Measurements from ENCODE around the gene COX20.

The COX20 gene

DNA sequence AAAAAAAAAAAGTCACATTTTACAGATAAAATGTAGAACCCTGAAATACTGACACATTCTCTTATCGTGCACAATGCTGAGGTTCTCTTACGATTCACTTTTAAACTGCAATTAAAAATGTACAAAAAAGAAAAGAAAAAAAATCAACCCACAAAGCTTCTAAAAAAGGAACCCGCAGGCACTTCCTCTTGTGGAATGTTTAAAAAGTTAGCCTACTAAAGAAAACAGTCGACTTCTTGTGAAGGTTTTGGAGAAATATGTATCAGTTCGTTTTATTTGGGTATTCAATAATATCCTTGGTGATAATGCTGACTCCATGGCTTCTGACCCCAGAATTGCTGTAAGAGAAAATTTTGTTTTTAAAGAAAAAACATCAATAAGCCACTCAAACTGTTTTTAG lies 18.7 kb downstream of the COX20 start:
- DNase-seq, result peak; percentile 35 to 39

DNA sequence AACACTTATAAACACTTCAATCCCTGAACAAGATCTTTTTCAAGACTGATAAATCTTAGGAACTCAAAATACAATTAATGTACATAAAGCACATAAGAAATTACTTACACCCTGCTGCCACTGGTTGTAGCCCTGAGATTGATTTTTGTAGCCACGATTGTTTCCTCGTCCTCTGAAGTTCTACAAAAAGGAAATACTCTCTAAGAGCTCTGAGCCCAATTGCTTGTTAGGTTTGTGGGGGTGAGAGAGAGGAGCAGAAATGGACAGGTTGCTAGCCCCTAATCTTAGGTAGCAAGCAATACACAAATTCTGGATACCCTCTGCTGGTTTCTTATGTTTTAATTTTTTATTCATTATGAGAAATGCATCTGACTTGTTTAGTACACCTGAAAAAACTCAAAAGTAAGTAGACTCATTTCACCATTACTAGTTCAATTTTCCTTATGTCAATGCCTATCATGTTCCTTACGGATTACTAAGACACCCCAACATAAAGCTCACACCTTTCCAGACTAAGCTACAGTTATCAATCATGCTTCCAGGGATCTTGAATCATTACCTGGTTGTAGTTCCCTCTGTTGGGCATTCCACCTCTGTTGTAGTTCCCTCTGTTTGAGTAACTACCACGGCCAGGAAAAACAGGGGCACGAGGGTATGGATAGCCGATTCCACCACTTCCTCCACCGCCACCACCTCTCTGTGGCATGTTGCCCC lies 19.6 kb downstream of the COX20 start:
- no peak for DNase-seq

DNA sequence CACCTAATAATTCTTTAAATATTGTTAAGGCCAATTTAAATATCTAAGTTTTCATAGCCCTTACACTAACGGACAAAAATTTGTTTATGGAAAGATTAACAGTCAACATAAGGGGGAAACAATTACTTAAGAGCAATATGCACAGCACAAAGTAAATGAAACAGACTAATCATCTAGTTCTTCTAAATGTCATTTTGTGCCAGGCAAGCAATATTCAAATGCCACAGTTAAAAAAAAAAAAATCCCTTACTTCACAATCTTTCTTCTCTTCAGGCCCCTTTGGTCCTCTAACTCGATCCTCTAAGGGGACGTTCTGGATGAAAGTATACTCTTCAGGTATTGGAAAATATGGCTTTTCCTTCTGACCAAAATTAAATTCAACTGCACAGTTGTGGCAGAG lies 22.3 kb downstream of the COX20 start:
- DNase-seq, result no peak

DNA sequence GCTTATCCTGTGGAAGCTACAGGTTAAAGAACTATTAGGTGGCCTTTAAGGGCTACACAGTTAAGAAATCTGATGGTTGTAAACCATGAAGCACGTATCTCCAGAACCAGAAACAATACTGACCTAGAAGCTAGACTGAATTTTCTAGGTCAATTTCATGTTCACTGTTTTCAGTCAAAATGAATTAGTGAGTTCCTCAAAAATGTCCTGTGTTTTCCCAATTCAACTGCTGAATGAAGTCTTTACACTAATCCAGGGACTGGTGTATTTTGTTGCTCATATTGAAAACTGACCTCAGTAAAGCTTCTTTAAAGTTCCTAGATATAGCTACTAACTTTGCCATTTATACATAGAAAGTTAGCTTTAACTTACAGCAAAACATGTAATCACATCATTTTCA lies 22.9 kb downstream of the COX20 start:
- DNase-seq, result no peak

DNA sequence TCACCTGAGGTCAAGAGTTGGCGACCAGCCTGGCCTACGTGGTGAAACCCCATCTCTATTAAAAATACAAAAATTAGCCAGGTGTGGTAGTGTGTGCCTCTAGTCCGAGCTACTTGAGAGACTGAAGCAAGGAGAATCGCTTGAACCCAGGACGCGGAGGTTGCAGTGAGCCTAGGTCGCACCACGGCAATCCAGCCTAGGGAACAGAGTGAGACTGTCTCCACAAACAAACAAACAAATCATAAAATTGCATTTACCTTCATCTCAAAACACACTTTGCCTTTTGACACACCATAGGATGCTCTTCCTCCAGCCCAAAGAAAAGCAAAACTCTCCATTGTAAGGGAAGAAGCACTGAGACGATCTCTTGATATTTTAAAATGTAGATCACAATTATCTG lies 24.6 kb downstream of the COX20 start:
- DNase-seq, result no peak

DNA sequence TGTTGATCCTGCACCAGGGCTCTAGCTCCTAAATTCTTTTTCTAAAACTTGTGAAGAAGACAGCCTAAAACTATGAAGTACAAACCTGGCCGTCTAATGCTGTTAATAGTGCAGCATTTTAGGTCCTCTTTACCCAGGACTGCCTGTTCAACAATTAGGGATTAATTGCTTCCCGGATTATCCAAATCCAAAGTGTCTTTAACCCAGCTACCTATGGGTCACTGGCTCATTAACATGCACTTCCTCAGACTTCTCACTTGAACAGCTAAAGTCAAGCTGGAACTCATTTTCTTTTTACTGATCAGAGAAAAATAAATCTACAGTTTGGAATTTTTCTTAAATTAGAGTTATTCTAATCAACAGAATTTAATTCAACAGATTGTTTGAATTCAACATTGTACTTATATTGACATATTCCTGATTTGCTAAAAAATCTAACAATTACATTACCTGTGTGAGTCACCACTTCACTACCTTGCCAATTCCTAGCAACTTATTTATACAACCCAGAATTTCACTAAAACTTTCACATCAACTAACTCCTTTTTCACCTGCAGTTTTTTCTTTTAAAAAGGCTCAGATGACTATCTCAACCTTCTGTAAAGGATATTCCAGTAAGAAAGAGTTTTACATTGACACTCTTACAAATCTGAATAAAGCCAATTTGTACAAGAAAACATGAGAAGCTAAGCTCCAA lies 25.6 kb downstream of the COX20 start:
- no peak for DNase-seq

DNA sequence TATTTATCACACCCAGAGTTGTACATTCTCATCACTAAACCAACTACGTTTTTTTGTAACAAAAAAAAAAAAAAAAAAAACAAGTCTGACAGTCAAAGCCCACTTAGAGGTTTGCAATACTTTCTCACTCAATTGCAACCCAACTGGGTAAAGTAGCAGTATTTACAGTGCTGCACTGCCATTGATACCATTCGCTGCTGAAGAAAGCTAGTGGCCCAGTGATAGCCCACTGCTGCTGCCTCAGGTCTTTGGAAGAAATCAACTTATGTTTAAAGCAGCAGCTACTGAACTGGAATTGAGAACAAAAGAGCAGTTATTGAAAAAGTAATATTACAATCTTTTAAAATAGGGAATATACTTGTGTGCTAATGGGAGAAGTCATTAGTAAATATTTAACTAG lies 26.2 kb downstream of the COX20 start:
- DNase-seq, result no peak

DNA sequence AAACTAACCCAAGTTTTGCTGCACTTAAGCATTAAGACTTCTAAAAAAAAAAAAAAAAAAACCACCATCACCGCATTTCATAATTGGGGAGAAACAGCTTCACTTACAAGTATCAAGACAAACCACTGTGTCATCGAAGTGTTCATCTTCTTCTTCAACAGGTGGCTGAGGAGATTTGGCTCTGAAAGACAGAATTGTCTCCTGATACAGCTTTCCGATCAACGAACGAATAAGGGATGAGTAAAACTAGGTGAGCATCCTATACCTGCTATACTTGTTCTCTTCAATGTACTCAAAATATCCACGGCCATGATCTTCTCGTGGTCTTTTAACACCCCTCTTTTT lies 26.9 kb downstream of the COX20 start:
- peak; percentile 7 to 30 for DNase-seq

DNA sequence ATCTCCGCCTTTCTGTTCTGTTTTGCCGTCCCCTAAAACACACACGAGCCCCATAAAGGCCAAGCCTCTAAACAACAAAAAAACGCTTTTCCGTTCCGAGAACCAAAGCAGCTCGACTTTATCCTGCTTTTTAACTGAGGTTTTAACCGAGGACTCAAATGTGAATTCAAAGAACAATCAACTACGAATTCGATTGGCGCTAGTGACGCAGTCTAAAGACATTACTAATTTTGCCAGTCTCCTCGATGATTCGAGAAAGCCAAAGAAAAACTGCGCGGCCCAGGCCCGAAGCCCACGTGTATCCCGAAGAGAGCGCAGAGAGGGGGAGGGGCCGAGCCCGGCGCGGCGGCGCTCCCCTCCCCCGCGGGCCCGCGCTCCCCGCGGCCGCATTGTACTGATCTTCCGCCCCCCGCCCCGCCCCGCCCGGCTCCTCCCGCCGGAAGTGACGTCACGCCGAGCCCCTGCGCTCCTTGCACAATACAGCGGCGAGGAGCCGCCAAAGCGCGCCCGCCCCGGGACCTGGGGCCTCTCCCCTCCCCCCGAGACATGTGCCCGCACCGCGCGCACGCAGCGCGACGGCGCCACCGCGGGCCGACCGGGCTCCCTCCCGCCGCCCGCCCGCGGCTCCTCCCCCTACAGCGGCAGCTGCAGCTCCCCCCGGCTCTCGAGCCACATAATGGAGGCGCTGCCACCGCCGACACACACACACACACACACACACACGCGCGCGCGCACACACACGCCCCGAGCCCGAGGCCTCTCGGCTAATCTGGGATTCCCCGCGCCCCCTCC lies 27.4 kb downstream of the COX20 start:
- DNase-seq, result peak; percentile 93 to 96

DNA sequence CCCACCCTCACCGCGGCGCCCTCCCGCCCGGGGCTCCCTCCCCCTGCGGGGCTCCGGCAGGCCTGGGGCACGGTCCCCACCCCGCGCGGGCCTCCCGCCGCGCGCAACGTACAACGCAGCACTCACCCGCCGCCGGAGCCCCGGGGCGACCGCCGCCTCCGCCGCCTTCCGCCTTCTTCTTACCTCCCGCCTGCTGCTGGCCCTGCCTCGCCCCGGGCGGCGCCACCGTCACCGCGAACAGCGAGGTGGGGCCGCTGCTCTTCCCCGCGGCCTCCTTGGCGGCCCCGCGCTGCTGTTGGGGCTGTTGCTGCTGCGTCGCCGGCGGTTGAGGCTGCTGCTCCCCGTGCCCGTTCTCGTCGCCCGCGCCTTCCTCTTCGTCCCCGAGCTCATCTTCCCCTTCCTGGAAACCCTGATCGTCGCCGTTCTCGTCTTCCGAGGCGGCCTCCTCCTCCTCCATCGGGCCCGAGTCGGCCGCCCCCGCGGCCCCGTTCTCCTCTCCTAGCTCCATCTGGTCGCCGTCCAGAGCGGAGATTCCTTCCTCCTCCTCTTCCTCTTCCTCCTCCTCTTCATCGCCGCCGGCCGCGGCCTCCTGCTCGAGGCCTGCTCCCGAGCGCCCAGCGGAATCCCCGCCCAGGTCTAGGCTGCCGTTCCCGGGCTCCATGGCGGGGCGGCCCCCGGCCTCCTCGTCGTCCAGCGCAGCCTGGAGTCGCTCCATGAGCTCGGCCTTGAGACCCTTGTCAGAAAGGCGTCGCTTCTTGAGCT lies 28.2 kb downstream of the COX20 start:
- peak; percentile 26 to 68 for DNase-seq

DNA sequence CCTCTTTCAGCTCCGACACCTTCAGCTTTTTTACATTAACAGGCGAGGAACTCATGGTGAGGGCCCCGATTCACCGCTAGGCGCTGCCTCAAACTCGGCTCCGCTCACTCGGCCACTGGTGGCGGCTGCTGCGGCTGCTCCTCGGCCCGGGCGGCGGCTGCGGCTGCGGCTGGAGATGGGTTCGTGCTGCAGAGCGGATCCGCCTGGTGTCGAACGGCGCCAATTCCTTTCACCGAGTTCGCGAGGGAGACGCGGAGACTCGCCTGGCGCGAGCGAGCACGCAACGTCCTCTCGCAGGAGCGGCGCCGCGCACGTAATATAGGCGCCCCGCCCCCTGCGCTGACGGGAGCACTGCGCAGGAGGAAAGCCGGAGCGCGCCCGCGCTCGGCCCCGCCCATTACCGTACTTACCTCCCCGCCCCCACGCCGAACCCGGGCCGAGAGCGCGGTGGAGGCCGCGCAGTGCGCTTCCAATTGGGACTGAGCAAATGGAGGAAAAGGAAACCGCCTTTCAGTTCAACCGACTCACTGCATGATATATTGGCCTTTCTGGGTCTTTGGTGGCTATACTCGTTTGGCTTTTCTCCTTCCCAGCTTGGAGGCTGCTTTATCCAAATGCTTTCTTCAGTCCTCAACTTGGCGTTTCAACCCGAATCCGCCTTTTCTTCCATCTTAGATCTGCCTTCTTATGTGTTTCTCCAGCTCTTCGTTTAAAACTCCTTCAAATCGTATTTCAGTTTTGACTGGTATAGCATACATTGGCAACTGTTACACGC lies 29.0 kb downstream of the COX20 start, which contains the start of gene HNRNPU:
Gene HNRNPU, minus strand, starts transcription at position 291 of the 775 bp plus-strand sequence. Its CDS starts 236 bp downstream, at position 55.
- peak; percentile 98 to 99 for DNase-seq

DNA sequence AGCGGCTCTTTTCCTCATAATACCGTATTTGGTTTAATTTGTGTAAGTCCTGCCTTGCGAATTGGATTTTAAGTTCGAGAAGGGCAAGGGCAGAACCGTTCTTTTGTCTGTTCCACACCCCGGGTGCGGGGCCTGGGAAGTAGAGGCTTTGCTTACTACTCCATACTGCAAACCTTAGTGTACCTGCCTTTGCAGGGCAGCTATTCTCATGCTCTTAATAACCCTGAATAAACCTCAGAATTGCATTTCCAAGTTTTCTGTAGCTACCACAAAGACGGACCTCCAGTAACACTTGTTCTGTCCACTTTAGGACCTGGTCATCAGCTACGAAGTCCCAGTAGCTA lies 29.5 kb downstream of the COX20 start:
- DNase-seq, result peak in 1 of 2 donors; percentile 28

DNA sequence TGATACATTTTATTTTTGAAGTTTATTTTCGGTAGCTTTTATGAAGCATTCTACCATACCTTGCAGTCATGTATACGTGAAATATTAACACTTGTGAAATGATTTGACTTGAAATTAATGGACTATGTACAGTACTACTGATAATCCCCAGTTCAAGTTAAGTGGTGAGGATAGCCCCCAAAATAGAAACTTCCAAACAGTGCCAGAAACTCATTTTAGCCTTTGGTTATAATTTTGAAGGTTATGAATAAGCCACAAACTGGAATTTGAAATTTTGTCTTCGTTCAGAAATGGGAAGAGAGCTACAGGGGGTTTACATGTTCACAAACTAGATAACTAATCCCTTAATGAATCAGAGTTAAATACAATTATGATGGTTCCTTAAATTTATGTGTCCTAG lies 30.4 kb downstream of the COX20 start:
- no peak for DNase-seq

DNA sequence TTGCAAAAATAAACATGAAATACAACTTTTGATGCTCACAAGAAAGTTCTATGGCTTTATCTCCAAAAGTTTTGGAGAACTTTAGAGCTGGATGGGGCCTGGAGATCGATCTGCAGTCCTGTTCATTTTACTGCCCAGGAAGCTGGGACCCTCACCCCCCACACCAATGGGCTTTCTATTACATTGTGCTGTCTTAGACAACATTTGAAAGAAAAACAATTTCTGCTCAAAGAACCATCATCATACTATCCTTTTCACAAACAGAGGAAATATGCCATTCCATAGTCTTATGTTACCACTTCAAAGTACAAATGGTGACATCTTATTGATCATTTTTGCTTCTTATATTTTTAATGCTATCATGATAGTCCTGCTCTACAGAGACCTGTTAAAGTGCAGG lies 30.9 kb downstream of the COX20 start:
- DNase-seq, result no peak

DNA sequence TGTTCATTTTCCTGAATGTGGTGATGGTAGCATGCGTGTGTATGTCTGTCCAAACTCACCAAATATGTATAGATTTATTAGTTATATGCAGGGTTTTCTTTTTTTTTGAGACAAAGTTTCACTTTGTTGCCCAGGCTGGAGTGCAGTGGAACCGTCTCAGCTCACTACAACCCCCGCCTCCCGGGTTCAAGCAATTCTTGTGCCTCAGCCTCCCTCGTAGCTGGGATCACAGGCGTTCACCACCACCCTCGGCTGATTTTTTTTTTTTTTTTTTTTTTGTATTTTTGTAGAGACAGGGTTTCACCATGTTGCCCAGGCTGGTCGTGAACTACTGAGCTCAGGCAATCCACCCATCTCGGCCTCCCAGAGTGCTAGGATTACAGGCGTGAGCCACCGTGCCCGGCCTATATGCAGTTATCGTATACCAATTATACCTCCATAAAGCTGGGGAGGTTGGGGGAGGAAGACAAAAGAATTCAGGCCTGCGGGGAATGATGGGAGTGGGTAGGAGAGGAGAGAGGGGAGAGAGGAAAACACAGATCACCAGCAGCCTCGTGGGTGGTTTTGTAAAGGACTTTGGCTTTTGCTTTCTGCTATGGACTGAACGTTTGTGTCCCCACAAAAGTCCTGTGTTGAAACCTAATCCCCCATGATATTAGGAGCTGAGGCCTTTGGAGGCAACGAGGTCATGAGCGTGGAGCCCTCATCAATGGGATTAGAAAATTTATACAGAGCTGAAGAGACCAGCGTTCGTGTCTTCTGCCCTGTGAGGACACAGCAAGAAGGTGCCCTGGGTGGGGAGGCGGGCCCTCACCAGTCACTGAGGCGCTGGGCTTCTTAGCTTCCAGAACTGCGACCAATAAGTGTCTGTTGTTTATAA lies 33.3 kb downstream of the COX20 start:
- no peak for DNase-seq

DNA sequence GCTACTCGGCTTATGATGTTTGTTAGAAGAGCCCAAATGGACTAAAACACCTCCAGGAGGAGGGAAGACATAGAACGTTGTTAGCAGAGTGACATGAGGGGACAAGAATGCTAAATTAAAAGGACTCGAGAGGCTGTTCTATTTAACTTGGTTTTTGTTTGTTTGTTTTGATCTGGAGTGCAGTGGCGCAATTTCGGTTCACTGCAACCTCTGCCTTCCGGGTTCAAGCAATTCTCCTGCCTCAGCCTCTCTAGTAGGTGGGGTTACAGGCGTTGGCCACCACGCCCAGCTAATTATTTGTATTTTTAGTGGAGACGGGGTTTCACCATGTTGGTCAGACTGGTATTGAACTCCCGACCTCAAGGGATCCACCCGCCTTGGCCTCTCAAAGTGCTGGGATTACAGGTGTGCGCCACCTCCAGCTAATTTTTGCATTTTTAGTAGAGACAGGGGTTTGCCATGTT lies 33.9 kb downstream of the COX20 start:
- no peak for DNase-seq

DNA sequence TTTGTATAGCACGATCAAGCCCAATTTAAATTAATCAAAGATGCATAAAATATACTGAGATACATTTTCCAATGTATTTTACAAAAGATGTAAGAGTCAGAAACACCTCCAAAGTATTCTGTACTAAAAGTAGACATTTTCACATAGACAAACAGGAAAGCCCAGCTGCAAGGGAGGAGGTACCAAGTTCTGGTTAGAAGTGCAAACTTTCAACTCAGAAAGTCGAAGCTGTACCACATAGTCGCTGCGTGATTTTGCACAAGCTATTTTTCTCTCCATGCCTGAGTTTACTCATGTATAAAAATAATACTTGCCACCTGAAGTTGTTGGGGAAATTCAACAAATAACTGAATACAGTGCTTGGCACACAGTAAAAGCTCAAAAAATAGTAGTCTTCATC lies 34.5 kb downstream of the COX20 start:
- no peak for DNase-seq

DNA sequence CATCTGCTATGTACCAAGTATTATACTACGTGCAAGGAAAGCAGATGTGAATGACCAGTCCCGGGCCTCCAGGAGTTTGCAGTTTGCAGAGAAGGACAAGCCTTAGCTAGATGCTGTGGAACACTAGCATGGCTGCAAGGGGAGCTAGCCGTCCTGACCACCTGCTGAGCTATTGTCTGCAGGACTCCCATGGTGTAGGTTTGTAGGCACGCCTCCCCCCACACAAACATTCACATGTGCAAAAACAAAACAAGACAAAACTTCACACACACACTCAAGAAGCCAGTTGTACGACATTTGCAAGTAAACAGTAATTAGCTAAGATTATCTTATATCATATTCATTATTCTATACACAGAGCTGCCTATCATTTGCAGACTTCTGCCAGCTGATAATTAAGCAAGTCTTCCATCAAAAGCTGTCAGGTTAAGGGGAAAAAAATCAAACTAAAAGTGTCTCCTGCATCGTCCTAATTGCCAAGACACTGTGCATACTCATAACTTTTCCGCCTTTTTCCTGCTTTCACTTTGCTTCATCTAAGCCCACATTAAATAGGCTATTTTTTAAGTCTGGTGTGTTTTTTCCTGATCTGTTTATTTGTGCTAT lies 39.6 kb downstream of the COX20 start:
- DNase-seq, result no peak

DNA sequence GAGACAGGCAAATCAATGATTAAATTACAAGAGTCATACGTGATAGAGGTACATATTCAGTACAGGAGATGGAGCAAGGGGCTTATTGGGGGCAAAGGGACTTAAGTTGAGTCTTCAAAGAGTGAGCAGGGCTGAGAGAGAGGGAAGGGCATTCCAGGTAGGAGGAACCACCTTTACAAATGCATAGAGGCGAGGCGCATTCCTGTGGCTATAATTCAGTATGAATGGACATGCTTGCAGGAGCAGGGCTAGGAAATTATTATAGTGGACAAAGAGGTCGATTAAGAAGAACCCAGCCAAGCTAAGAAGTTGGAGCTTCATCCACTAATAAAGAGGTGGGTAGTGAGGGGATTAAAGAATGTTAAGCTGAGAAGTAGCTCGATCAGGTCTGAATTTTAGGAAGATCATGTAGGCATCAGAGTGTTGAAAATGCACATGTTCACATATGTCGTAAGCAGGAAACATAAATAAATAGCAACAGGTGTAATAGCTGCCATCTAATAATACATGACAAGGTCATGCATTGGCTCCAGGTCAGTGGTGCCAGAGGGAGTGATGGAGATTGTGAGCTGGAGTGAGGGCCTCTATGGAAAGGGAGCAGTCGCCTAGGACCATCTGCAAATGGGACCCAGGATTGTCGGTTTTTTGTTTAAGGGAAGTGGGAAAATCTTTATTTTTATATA lies 40.9 kb downstream of the COX20 start:
- no peak for DNase-seq

DNA sequence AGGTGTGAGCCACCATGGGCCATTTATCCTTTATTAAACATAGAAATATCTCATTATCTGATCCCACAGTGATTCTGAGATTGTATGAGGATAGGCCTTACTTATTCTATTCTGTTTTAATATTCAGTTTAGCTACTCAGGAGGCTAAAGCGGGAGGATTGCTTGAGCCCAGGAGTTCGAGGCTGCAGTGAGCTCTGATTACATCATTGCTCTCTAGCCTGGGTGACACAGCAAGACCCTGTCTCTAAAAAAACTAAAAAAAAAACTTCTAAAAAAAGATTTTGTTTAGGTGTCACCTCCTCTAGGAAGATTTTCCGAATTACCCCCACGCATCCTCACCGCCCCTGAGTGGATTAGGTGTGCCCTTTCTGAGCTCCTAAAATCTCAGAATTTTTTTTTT lies 43.2 kb downstream of the COX20 start:
- DNase-seq, result no peak
